ENCODE measurements around the gene LXN.

DNA sequence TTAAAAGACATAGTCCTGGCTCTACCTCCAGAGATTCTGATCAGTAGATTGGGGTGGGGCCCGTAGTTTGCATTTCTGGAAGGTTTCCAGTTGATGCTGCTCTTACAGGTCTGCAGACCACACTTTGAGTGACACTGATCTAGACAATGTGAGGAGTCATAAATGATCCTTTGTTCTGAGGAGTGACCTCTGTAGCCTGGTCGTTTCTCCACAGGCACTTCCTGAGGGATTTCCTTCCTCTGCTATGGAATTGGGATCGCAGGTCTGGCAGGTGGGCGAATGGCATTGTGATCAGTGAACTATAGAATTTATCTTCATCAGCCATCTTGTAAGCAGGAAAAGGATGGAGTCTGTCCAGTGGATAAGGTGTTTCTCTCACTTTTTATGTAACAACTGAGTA, 22.7 kb downstream of the LXN start:
- TF ChIP-seq, protein P1, sequence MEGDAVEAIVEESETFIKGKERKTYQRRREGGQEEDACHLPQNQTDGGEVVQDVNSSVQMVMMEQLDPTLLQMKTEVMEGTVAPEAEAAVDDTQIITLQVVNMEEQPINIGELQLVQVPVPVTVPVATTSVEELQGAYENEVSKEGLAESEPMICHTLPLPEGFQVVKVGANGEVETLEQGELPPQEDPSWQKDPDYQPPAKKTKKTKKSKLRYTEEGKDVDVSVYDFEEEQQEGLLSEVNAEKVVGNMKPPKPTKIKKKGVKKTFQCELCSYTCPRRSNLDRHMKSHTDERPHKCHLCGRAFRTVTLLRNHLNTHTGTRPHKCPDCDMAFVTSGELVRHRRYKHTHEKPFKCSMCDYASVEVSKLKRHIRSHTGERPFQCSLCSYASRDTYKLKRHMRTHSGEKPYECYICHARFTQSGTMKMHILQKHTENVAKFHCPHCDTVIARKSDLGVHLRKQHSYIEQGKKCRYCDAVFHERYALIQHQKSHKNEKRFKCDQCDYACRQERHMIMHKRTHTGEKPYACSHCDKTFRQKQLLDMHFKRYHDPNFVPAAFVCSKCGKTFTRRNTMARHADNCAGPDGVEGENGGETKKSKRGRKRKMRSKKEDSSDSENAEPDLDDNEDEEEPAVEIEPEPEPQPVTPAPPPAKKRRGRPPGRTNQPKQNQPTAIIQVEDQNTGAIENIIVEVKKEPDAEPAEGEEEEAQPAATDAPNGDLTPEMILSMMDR (IDR thresholded peaks at IDR 0.05): no peak
- no peak for TF ChIP-seq POLR2A (IDR thresholded peaks at IDR 0.05)

Data from body of pancreas (tissue), 4 donors.